HCEC 1CT (cell line): Measurements from ENCODE around the gene C6orf47.

Experiments used
- DNase-seq: peaks from one replicate; pipeline ENCODE4 v3.0.0-alpha.2; 2017

Gene C6orf47

GRCh38 chr6:31687321-31687720, 26.7 kb upstream of the C6orf47 start:
- no peak for DNase-seq

DNA sequence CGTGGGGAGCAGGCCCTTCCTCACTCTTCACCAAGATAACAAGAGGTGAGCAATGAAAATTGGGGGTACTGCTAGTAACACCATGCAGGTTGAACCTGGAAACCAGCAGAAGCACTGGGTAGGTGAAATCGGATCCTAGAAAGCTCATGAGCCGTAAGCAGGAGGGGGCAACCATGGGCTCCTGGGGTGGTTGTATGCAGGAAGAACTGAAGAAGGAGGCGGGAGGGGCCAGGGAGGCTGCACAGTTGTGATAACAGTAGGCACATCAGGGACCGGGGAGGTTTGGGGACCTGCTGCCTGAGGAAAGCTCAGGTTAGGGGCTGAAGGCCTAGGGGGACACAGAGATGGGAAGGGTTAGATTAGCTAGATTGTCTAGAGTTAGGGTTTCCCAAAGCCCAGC, 25.9 kb upstream of the C6orf47 start:
- DNase-seq = no peak

GRCh38 chr6:31683591-31683990, 23.0 kb upstream of the C6orf47 start:
- no peak for DNase-seq

- peak; percentile 47 for DNase-seq
Observed at GRCh38 chr6:31681135-31681671, 20.6 kb upstream of the C6orf47 start.

- peak; percentile 89 for DNase-seq
Observed at GRCh38 chr6:31680226-31681134, 19.9 kb upstream of the C6orf47 start, which contains the start of gene LY6G5C. Gene LY6G5C, minus strand, starts transcription at chr6:31681067. Its CDS starts 694 bp downstream, at chr6:31680373.

GRCh38 chr6:31677955-31678354, 17.4 kb upstream of the C6orf47 start:
- no peak for DNase-seq

GRCh38 chr6:31676904-31677303, 16.3 kb upstream of the C6orf47 start:
- DNase-seq = no peak

- DNase-seq = no peak
Observed at GRCh38 chr6:31676322-31676903, 15.8 kb upstream of the C6orf47 start.

DNA sequence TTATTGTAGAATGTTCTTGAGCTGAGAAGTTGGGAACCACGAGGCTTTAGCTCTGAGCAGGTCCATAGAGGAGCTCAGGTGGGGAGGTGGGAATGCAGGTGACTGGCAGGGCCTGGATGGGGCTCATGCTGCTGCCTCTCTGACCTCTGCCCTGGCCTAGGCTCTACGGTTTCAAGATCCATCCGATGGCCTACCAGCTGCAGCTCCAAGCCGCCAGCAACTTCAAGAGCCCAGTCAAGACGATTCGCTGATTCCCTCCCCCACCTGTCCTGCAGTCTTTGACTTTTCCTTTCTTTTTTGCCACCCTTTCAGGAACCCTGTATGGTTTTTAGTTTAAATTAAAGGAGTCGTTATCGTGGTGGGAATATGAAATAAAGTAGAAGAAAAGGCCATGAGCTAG, 9.1 kb upstream of the C6orf47 start, which contains the start of gene LY6G5B:
LY6G5B (plus strand) TSS at position 301 of the 400 bp plus-strand sequence. CDS start 975 bp downstream, outside the sequence.
- DNase-seq = no peak

GRCh38 chr6:31666337-31666965, 5.9 kb upstream of the C6orf47 start:
- no peak for DNase-seq

GRCh38 chr6:31665501-31666336, 5.1 kb upstream of the C6orf47 start, which contains the start of gene CSNK2B:
Gene CSNK2B, plus strand, starts transcription at chr6:31666080. Its CDS starts 752 bp downstream, at chr6:31666832.
- peak; percentile 98 for DNase-seq

DNA sequence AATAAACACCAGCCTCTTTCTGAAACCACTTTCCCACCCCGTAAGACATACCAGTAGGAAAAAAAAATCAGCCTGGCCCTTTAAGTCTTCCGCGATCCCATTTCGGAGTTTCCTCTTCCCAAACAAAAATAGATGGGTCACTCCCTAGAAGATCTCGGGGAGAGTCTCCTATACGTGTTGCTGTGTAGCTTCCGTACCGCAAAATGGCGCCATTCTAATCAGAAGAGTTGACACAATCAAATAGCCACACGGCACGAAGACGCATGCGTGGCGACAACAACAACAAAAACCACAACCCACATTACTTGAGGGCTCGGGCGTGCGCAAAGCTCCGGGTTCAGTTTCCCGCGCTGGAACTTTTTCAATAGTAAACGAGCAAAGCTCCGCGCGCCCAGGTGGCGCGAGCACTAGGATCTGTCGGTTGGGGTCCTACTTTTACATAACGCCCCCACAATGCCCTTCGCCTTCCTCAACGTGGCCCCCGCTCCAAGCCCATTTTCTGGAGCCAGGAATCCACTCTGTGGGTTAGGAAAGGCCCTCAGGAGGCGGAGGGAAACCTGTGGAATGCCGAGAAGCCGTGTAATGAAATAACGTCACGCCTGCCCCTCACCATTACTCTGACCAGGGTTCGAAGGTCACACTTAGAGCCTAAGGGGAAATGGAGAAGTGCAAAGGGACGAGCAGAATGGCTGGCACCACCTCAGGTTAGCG, 4.4 kb upstream of the C6orf47 start, which contains the start of gene GPANK1:
GPANK1 (minus strand) TSS at position 208 of the 711 bp plus-strand sequence. CDS start 519 bp downstream, outside the sequence.
- peak; percentile 93 for DNase-seq

DNA sequence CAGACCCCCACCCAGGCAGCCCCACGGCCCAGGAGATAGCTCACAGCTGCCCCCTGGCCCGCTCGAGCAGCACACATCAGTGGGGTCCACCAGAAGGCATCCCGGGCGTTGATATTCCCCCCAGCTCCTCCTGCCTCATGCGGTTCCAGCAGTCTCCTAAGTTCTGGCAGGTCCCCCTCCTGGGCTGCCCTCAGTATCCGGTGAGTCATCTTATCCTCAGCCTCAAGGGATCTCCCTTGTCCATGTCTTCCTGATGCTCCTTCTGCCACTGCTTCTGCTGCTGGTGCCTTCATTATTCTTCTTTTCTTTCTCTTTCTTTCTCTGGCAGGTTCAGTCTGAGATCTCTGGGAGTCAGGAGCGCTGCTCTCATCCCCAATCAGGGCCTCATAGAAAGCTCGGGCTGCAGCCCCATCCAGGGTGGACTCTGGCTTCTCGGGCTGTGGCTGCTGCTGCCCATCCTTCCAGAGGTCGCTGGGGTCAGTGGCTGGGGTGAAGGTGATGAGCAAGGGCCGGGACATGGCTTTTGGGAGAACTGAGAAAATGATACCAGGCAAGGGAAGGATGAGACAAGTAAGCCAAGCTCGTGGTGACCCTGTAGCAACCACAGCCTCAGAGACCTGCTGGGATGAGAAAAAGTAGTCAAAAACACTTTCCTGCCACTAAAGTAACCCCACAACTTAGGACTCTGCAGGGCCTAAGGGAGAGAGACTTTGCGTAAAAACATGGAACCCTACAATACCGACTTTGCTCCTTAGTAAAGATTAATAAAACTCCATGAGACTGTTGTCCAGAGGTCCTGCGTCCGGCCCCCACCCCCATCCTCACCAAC, 3.6 kb upstream of the C6orf47 start:
- DNase-seq = peak; percentile 86

DNA sequence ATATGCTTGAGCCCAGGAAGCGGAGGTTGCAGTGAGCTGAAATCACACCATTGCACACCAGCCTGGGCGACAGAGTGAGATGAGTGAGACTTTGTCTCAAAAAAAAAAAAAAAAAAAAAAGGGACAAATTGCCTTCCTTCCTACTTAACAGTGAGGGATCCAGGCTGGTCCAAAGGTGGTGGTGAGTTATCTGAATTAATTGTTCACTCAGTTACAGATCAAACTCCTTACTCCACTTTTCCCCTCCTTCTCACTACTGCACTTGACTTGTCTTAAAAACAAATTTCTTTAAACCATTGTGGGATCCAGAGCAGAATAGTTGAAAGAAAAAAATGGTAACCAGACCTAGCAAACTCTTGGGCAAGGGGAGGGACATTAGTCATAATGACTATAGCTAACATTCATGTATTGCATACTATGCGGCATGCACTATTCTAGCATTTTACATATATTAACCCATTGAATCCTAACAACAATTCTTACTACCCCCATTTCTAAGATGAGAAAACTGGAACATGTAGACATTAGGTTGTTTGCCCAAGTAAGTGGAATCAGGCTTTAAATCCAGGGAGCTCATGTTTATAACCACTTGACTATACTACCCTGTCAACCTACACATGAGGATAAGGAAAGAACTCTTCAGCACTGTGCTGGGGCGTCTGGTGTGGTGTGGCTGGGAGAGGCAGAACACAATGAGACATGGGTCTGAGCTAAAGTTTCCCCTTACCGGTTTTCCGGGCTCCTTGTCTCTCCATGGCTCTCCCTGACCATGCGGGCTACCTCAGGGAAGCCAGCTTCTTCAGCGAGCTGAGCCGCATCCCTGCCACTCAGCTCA, 2.8 kb upstream of the C6orf47 start:
- DNase-seq = peak; percentile 62

DNA sequence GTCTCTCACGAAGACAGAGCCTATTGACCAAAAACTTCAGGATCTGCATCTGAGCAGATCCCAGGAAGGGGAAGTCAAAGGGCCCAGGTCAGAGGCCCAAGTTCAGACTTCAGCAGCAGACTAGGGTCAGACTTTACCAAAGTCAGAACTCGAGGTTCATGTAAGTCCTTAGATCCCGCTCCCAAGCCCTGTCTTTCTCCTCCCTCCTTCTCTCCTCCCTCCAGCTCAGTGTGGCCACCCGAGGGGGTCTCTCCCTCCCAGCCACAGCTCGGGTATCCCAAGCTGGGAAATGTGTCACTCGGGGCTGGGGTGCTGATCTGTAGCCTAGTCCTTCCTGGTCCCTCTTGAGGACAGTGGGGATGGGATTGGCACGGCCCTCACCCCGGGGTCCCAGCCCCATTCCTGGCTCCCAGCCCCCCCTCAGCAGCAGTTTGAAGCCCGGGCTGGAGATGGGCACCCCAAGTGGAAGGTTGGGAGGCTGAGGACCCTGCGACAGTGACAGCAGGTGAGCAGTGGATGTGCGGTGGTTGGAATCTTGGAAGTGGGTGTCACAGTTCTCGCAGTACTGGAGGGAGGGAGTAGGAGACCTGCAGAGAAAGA, 1.6 kb upstream of the C6orf47 start:
- DNase-seq = no peak

GRCh38 chr6:31661262-31662123, 915 bp upstream of the C6orf47 start:
- no peak for DNase-seq

DNA sequence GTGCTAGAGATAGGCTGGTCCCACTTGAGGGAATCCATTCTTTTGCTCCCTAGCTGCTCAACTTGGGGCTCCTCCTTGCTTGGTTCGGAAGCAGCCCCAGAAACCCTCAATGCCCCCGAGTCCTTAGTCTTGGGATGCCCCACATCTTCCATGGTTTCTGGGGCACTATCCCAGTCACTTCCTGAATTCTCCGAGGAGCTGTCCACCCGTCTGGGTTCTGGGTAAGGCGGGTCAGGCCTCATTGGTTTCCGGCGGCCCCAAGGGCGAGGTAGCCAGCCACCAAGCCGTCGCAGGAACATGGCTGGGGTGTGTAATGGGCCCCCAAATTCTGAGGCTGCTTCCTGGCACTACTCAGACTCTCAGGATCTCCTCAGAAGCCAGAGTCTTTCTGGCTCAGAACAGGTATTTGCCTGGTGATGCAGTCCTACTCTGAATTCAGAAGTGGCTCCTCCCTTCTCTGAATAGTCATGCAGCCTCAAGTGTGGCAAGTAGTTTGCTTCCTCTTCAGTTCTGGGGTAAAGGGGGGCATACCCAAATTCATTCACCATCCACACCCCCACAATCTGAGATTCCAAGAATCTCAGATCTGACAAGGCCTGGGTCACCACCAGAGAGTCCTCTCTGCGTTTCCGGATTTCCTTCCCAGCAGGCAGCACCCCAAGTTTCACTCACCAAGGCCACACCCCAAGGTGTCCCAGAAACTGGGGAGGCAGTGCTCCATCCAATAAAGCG, 763 bp downstream of the C6orf47 start:
- DNase-seq = peak; percentile 47
